Panc1 (cell line): ENCODE results near the gene VAMP8. TPM values are rescaled to one million over a fixed set of nuclear protein-coding genes. Genes with fewer than 3 reads are reported as not detected.

Experiments used
- ATAC-seq: fragments of 200-7000 bp; cut with Tn5 transposase; 2 replicates; pipeline ENCODE4 v1.9.1; 2020; ENCODE audit warnings: mild to moderate bottlenecking, moderate library complexity
- BruUV-seq: library from RNA; stranded (reverse); fragments of 400-500 nt; replicated peaks from 2 replicates; lab custom pipeline; 2021; lab: Mats Ljungman, UMichigan
- CTCF ChIA-PET: fragments of 300-600 bp; sonication (Branson Sonifier 250); formaldehyde crosslinking; loops from one replicate; lab custom pipeline; 2022; ENCODE audit warnings: antibody characterized with exemption; lab: Charles Lee
- POLR2A ChIA-PET: fragments of 300-600 bp; sonication (Branson Sonifier 250); formaldehyde crosslinking; loops from one replicate; lab custom pipeline; 2022; ENCODE audit warnings: antibody characterized with exemption; lab: Charles Lee
- DNase-seq: peaks from one replicate; pipeline ENCODE4 v3.0.0-alpha.2; 2010; ENCODE audit warnings: low read depth, low spot score
- H3K27ac ChIP-seq: 2 replicates; pipeline ENCODE4 v1.5.1; 2011; ENCODE audit warnings: mild to moderate bottlenecking, low read length, inconsistent platforms
- H3K27me3 ChIP-seq: fragments of 200-500 bp; sonication (Bioruptor generic); 2 replicates; pipeline ENCODE4 v1.6.0; 2014; ENCODE audit warnings: low read length, inconsistent platforms; ENCODE audit not compliant: control insufficient read depth, insufficient read depth
- H3K36me3 ChIP-seq: fragments of 200-500 bp; sonication (Bioruptor generic); 2 replicates; pipeline ENCODE4 v1.5.1; 2014; ENCODE audit warnings: inconsistent platforms, mild to moderate bottlenecking, low read length, moderate library complexity; ENCODE audit not compliant: control insufficient read depth, insufficient read depth
- H3K4me1 ChIP-seq: 2 replicates; pipeline ENCODE4 v1.5.1; 2011; ENCODE audit warnings: inconsistent platforms, mild to moderate bottlenecking, low read length, moderate library complexity; ENCODE audit not compliant: control insufficient read depth, insufficient read depth
- H3K4me3 ChIP-seq, 2 experiments: 2 replicates each; pipeline ENCODE4 v1.5.1; 2011 to 2012; ENCODE audit warnings: low read depth in 2 of 2, low read length in 2 of 2, mild to moderate bottlenecking in 2 of 2, inconsistent platforms in 1 of 2, moderate library complexity in 1 of 2
- H3K9me3 ChIP-seq: fragments of 200-500 bp; sonication (Bioruptor generic); 2 replicates; pipeline ENCODE4 v1.5.1; 2014; ENCODE audit warnings: low read depth, mild to moderate bottlenecking, inconsistent platforms, low read length, moderate library complexity; ENCODE audit not compliant: control insufficient read depth, insufficient read depth
- CTCF ChIP-seq: fragments of 450-650 bp; IDR thresholded peaks from 2 replicates; pipeline ENCODE4 v1.5.1; 2017; ENCODE audit warnings: mild to moderate bottlenecking
- POLR2AphosphoS5 ChIP-seq: IDR thresholded peaks from 2 replicates; pipeline ENCODE4 v1.6.1; 2012; ENCODE audit warnings: mild to moderate bottlenecking, low read depth, low read length, moderate library complexity
- REST ChIP-seq, 2 experiments: IDR thresholded peaks; 2 replicates each; pipeline ENCODE4 v1.6.1; 2011 to 2012; ENCODE audit warnings: low read depth in 2 of 2, control low read depth in 1 of 2, low read length in 1 of 2, mild to moderate bottlenecking in 1 of 2, moderate library complexity in 1 of 2; ENCODE audit not compliant: insufficient read depth in 1 of 2
- SIN3A ChIP-seq: IDR thresholded peaks from 2 replicates; pipeline ENCODE4 v1.6.1; 2012; ENCODE audit warnings: low read depth, mild to moderate bottlenecking, low read length, moderate library complexity, borderline replicate concordance; ENCODE audit not compliant: insufficient read depth
- TCF7L2 ChIP-seq: IDR thresholded peaks from 2 replicates; pipeline ENCODE4 v1.6.1; 2011; ENCODE audit warnings: mild to moderate bottlenecking, low read depth, low read length, inconsistent platforms
- in situ Hi-C: cut with HindIII; loops from 2 replicates; pipeline ENCODE4 v1.10.0; 2016; ENCODE audit warnings: low sequenced_read_pairs, low pct_unique_long_range_greater_than_20kb
- intact Hi-C: fragments of 100-400 bp; cut with micrococcal nuclease; formaldehyde crosslinking; loops from one replicate; pipeline ENCODE4 v1.10.0; 2022; ENCODE audit not compliant: unreplicated experiment
- total RNA-seq: library from RNA; stranded (reverse); gene quantifications from one replicate; pipeline ENCODE4 v1.2.1, GENCODE V29; 2021; ENCODE audit not compliant: unreplicated experiment

The VAMP8 gene
- total RNA-seq, 1 experiment from 2014 or later, result 93.2 TPM

- BruUV-seq, result TSS peak; percentile 98
- in situ Hi-C loops (no loop called here), intact Hi-C loops (loop anchor here (2.0 kb wide), 1 partner anchor 47 kb away; no protein-coding TSS in a partner anchor)
- ChIA-PET CTCF (interaction anchor here (0.6 to 0.7 kb wide), 3 partner anchors 40 to 156 kb away, joined by 5 to 9 read pairs (median 6); no protein-coding TSS in a partner anchor), POLR2A (interaction anchor here (0.6 to 0.7 kb wide), 5 partner anchors 35 to 502 kb away, joined by 3 to 13 read pairs (median 5); partner anchors contain the start of gene RETSAT)
- Histone ChIP-seq H3K36me3 (peaks cover 3% of the 10 kb centered on the region; the same call in 1 of the 2 replicates), H3K4me1 (peaks cover 6% of the 10 kb centered on the region; the same call in 1 of the 2 replicates), H3K27ac (peak within 1 kb of the TSS; percentile 95), H3K27me3 (no peaks in the 10 kb centered on the region), H3K4me3 (peak within 1 kb of the TSS; percentile 71 to 95), H3K9me3 (no peaks in the 10 kb centered on the region)
- TF ChIP-seq REST (IDR thresholded peaks at IDR 0.05; ENCODE audit: insufficient read depth in 1 of 2, low read depth in 2 of 2, low read length in 1 of 2) (0 out of 4 replicates have a peak, but pooled peaks have one; percentile 21 to 23), SIN3A (0 out of 2 replicates have a peak, but pooled peaks have one; percentile 44), CTCF (no peak), POLR2AphosphoS5 (peak; percentile 96), TCF7L2 (no peak)
- ATAC-seq (peak; percentile 97), DNase-seq (no peak)
These were observed 15.8 kb upstream of the VAMP8 start, which contains the start of gene GGCX for GRCh38 chr2:85561280-85562212. TSS of gene GGCX (minus strand) at chr2:85561493. CDS start at chr2:85561428, 65 bp downstream.

- TF ChIP-seq SIN3A (no peak), REST (IDR thresholded peaks at IDR 0.05; ENCODE audit: insufficient read depth in 1 of 2, low read depth in 2 of 2, low read length in 1 of 2) (no peak), CTCF (no peak), TCF7L2 (no peak), POLR2AphosphoS5 (no peak)
- Histone ChIP-seq H3K4me1 (peaks cover 6% of the 10 kb centered on the region; the same call in 1 of the 2 replicates), H3K9me3 (no peaks in the 10 kb centered on the region), H3K36me3 (peaks cover 3% of the 10 kb centered on the region; the same call in 1 of the 2 replicates), H3K4me3 (no peak overlapping the region), H3K27me3 (no peaks in the 10 kb centered on the region), H3K27ac (no peak overlapping the region)
- ChIA-PET CTCF (interaction anchor here (0.6 kb wide), 1 partner anchor 237 kb away, joined by 3 read pairs; no protein-coding TSS in a partner anchor), POLR2A (no interaction called here)
- ATAC-seq, result no peak
- intact Hi-C loops, result no loop called here
- DNase-seq, result no peak
- no TSS peak for BruUV-seq
- in situ Hi-C loops, result no loop called here
These were observed 13.2 kb upstream of the VAMP8 start for GRCh38 chr2:85564144-85564563.
